HG02973 (cell line): ENCODE results near the gene ATF6B.
"Not testable (repeated sequence)": the region's sequence is repeated elsewhere in the genome, so short reads cannot be mapped to it uniquely, and the experiment has no call there.

ENCODE experiments used
- ATAC-seq: cut with Tn5 transposase; IDR thresholded peaks from one replicate; pipeline ENCODE4 v1.9.1; 2021; ENCODE audit warnings: moderate library complexity; ENCODE audit not compliant: unreplicated experiment

Gene ATF6B

DNA sequence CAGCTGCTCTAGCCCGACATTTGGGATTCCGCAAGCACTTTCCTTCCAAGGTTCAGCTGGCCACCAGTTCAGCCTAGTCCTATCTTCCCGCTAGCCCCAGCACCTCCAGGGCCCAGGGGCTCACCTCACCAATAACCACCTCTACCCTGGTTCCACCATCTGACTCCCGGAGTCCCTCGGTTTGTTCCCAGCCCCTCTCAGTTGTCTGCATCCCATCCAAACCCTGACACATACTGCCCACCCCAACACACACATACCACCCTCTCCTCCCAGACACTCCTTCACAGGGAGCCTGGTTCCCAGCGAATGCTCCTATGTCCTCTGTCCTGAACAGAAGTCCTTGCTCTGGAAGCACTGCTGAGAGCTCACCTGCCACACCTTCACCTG lies 19.3 kb downstream of the ATF6B start:
- ATAC-seq, result no peak

DNA sequence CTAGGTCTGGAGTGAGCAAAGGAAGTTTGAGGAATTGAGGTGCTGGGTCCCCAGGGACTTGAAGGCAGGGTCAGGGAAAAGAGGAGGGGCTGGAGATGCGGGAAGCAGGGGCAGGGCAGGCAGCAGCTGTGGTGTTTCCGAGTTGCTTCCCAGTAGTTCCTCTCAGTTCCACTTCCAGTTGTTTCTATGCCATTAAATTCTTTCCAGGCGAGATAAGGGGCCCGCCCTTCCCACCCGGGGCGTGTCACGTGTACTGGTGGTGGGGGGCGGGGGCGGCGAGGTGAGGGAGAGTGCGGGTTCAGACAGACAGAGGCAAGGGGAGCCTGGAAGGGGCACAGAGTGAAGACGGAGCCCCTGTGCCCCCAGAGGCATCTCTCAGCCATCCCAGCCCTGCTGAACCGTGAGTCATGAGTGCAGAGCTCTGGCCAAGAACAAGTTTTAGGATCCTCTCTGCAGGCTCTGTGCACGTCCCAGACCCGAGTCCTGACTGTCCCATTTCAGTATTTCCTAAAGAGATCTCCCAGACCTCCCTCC lies 19.9 kb downstream of the ATF6B start:
- ATAC-seq, result no peak

DNA sequence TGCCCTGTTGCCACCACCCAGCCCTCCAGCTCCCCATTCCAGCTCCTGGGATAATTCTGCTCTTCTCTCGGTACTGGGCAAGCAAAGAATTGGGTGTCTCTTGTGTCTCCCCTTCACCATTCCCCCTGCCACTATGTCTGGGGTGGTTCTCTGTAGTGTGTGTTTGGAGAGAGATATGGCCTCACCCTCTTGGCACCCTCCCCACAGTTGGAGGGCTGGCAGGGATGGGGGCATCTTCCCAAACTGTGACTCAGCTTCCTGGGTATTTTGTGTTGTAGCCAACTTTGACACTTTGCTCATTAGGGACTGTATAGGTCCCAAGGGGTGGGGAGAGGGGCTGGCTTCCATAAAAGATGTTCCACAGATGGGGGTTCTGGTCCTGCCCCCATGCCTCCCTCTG lies 20.6 kb downstream of the ATF6B start:
- ATAC-seq, result no peak

DNA sequence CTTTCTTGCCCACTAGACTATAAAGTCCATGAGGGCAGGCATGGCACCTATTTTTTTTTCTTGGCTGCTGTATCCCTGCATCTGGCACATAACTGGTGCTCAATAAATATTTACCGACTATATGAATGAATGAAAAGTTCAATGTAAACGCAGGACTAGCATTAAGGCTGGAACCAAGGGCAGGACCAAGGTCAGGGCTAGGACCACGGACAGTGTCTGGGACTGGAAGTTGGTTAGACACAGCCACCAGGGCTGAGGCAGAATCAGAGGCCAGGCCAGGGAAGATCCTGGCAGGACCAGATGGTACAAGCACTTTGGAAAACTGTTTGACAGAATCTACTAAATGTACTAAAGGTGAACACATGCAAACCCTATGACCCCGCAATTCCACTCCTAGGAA lies 22.6 kb downstream of the ATF6B start:
- no peak for ATAC-seq

DNA sequence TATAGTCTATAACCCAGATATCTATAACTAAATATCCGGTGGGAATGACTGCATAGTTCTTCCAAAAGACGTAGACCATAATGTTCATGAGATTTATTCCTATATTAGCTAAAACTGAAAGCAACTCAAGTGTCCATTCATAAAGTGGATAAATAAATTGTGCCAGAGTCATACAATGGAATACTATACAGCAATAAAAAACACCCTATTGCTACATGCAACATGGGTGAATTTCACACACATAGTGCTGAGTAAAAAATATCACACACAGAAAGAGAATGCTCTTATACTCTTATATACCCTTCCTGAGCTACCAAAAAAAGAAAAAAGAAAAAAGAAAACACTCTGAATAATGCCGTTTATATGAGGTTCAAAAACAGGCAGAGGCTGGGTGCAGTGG lies 25.8 kb downstream of the ATF6B start:
- no peak for ATAC-seq

DNA sequence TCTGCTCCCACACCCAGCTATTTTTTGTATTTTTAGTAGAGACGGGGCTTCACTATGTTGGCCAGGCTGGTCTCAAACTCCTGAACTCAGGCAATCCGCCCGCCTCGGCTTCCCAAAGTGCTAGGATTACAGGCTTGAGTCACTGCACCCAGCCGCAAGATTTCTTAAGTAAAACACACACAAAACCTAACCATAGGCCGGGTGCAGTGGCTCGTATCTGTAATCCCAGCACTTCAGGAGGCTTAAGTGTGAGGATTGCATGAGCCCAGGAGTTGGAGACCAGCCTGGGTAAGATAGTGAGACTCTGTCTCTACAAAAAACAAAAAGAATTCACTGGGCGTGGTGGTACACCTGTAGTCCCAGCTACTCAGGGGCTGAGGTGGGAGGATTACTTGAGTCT lies 27.8 kb downstream of the ATF6B start:
- ATAC-seq, result not testable (repeated sequence)

DNA sequence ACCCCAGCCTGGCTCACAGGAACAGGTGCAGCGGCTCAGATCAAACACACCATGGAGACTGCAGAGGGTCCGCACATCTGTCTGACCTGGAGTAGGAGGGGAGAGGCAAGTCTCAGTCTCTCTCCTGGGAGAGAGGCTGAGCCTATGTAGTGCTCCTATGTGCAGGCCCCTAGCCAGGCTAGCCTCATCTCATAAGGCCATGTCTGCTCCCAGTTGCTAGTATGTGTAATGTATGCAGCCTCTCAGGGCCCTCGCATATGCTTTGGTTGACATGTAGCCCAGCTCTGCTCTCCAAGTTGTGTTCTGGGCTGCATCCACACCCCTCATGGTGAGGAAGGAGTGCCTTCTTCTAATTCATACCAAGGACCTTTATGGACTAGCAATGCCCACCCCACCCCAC lies 30.7 kb downstream of the ATF6B start:
- ATAC-seq, result no peak

DNA sequence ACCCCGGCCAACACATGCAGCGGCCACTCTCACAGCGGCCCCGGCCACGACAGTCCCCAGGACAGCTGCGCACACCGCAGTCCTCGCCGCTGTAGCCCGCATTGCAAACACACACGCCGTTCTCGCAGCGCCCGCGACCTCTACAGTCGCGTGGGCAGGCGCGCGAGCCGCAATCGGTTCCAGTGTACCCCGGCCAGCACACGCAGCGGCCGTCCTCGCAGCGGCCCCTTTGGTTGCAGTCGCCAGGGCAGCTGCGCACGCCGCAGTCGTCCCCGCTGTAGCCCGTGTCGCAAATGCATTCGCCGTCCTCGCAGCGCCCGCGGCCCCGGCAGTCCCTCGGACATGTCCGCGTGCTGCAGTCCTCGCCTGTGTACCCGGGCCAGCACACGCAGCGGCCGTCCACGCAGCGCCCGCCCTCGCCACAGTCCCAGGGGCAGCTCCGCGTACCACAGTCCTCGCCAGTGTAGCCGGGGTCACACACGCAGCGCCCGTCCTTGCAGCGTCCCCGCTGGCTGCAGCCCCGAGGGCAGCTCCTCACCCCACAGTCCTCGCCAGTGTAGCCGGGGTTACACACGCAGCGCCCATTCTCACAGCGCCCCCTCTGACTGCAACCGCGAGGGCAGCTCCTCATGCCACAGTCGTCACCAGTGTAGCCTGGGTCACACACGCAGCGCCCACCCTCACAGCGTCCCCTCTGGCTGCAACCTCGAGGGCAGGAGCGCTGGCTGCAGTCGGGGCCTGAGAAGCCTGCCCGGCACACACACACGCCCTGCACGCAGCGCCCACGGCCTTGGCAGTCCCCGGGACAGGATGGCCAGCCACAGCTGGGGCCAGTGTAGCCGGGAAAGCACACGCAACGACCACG lies 31.4 kb downstream of the ATF6B start:
- ATAC-seq, result no peak

DNA sequence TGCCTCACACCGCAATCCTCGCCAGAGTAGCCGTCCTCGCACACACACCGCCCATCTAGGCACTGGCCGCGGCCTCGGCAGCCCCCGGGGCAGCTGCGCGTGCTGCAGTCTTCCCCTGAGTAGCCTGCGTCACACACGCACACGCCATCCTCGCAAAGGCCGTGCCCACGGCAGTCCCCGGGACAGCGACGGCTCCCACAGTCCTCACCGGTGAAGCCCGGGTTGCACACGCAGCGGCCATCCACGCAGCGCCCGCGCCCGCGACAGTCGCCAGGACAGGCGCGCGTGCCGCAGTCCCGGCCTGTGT lies 32.0 kb downstream of the ATF6B start:
- no peak for ATAC-seq

DNA sequence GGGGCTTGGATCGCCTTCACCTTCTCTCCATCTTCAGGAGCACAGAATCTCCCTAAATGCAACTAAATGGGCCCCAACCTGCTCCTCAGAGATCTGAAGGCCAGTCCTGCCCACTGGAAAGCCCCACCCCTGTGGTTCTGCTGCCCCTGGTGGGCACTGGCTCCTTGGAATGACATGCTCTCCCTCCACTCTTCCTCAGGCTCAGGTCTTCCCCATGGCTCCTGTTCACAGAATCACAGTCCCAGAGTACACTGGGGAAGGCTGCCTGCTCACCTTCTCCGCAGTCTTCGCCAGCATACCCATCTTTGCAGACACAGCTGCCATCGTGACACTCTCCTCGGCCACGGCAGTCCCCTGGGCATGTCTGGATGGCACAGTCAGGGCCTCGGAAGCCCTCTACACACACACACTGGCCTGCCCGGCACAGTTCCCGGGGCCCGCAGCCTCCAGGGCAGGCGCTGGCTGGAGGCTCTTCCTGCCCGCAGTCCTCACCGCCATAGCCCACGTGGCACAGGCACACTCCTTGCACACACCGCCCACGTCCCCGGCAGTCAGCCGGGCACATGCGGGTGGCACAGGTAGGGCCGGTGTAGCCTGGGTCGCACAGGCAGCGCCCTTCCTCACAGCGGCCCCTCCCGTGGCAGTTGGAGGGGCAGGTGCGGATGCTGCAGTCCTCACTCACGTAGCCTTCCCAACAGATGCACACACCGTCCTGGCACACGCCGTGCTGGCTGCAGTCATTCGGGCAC lies 32.5 kb downstream of the ATF6B start:
- ATAC-seq, result no peak

DNA sequence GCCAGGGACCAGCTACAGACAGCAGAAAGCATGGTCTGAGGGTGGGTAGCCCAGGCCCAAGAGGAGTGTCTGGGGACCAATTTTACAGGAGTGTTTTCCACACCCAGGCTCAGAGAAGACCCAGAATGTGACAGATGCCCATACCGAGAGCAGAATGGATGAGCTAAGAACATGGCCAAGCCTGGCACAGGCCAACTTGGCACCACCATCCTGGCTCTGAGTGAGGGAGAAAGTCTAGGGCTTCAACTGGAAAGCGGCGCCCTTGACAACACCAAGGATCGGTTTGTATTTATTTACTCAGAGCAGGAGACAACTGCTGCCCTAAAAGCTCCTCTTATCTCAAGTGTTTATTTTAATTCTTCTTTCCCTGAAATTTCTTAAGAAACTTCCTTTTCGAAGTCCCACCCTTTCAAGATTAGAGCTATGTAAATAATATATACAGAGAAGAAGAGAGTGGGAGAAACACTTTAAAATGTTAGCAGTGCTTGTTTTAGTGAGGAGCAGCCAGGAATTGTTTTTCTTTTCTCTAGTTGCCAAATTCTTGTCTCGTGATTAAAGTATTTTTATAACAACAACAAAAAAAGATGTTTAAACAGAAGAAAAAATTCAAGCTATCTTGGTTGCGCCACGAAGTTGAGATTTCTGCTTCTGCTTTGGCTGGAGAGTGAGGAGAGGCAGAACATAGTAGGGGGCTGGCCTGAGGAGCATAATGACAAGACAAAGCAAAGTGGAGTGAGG lies 35.1 kb downstream of the ATF6B start:
- ATAC-seq, result no peak

DNA sequence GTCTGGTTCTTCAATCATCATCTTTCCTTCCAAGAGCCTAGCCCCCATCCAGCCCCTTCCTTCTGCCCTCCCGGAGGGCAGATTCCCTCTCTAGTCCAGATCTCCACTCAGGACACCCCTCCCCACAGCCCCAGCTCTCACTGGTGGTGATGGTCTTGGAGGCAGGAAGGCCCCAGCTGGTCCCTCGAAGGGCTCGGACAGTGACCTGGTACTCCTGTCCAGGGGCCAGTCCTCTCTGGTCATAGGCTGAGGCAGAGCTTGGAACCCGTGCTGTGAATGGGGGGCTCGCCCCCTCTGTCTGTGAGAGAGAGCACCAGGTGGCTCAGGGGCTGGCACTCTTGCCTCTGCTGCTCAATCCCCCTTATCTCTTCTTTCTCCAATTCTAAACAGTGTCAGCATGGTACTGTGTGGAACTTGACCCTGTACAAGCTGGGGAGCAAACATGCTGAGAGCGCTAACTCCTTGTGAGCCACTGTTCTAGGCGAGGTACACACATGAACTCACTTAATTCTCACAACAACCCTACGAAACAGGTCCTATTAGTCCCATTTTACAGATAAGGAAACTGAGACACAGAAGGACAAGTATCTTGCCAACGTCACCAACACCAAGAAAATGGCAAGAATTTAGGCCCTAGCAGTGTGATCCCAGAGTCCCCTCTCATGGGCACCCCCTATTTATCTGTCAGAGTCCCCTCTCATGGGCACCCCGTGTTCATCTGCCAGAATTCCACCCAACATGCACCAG lies 38.8 kb downstream of the ATF6B start:
- no peak for ATAC-seq

DNA sequence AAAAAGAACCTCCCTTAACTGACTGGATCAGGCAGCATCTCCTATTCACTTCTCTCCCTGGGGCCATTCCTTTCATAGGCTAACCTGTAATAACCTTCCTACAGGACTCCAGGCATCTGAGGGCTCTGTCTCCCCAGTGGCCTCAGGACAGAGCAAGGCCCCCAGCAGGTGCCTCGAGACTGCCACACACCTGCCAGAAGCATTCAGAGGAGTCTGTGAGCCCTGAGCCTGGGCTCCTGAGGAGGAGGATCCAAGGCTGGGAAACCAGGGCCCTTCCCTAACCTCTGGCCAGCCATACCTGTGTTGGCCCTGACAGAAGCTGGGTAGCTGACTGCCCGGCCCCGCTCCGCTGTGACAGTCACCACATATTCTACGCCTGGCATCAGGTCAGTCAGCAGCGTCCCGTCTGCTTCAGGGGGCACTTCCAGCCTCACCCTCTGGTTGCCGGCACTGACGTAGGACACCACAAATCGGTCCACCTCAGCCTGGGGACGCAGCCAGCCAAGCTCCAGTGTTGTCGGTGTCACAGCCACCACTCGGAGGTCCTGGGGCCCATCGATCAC lies 39.5 kb downstream of the ATF6B start:
- no peak for ATAC-seq

DNA sequence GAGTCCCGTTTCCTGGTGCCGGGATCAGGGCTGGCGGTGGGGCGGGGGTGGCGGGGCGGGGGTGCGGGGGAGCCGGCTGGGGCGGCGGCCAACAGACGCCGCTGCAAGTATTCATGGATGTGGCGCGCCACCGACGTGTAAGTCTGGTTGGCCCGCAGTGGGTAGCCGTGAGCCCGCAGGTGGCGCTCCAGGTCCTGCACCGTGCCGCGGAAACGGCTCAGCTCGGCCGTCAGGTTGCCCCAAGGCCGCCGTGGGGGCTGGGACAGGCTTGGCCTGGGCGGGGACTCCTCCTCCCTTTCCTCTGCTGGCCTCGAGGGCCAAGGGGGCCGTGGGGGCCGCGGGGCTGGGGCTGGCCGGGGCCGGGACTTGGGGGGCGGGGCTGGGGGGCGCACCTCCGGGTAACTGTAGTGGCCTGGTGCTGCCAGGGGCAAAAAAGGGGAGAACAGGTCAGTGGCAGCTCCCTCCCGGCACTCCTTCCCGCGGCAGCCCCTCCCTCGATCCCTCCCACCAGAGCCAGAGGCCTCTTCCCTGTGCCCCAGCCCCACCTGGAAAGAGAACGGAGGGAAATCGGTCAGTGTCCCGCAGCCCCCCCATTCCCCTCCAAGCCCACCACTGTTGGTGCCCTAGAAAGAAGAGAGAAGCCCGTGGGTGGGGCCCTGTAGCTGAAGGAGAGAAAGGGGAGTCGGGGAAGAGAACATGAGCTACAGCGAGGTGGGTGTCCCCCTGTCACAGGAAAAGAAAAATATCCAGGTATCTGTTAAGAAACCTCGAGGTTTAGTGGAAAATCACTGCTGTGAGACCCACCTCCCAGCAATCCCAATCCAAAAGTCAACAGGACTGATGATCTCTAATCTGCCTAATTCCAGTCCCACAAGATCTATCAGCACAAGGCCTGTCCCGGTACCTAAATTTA lies 40.2 kb downstream of the ATF6B start:
- no peak for ATAC-seq

DNA sequence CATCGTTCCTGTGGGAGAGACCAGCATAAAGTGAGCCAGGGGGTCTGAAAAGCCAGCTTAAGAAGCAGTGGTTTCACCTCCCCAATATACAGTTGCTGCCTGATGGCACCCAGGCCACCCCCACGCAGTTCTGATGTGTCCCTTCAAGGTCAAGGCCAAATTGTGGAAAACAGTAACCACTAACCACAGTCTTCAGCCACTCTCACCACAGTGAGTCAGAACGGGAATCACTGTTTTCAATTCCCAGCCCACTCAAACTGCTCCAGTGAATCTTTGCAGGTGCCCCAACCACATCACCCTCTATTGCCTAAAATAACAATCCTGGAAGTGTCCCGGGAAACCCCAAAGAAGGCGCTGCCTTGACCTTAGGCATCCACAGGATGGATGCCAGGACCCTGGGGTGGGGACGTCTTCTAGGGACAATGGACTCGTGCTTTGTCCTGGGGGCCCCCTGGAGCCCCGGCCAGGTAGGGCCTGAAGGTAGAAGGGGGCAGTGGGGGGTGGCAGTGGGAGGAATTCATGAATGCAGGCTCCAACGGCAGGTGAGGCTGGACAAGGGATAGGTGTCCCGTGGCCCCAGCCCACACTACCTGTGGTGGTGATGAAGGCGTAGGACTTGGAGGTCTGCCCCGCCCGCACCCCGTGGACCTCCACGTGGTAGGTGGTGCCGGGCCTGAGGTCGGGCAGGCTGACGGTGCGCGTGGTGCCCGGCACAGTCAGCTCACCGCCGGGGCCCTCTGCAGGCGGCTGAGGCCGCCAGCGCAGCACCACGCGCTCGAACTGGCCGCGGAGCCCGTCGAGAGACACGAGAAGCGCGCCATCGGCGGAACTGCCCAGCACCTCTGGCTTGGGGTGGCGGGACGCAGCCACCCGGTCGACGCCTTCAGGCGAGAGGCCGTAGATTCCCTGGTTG lies 41.1 kb downstream of the ATF6B start:
- no peak for ATAC-seq

DNA sequence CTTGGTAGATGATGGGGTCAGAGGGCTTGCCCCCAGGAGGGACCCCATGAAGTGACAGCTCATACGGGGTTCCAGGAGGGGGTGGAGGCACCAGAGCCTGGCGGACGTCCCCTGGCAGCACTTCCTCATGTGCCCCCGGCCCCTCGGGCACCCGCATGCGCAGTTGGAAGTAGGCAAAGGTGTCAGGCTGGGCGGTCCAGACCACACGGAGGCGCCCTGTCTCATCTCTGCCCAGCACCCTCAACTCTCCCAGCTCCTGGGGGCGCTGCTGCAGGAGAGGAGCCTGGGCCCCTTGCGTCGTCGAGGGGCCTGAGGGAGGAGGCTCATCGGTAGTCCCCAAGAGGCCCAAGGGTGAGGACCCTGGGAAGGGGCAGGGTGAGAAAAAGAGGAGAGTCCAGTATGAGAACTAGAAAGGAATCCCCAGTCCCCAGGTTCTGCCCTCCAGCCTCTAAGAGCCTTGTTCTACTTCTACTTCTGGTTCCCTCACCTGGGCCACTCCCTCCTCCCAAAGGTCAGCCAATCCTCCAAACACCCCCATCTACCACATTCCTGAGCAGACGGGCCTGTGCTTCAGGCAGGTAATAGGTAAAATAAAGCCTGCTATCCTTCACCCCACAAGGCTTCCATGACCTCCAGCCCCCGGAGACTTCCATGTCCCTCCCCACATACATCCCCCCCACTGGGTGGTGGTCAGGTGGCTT lies 42.1 kb downstream of the ATF6B start:
- no peak for ATAC-seq

DNA sequence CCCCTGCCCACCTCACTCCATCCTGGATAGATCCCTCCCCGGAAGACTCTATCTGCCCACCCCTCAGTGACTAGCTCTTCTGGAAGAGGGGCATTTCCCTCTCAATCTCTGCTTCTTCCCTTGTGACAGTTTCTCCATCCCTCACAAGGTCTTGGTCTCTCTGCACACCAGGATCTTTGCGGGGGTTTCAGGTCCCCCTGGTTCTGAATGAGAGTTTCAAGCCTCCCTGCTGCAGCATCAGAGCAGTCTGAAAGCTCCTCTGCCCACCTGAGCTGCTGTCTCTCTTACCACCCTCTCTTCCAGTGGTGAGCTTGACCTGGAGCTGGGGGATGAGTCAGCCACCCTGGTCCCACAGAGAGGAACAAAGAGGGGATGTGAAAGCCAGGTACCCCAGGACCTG lies 43.3 kb downstream of the ATF6B start:
- ATAC-seq, result no peak
